K562 (cell line): ENCODE results near the gene TLL1. TPM values are rescaled to one million over a fixed set of nuclear protein-coding genes. Genes with fewer than 3 reads are reported as not detected.

Source experiments
- ATAC-seq: fragments of 200-7000 bp; cut with Tn5 transposase; 3 replicates; pipeline ENCODE4 v1.9.1; 2020; ENCODE audit warnings: moderate library complexity
- BruUV-seq: library from RNA; stranded (reverse); fragments of 400-500 nt; replicated peaks from 2 replicates; lab custom pipeline; 2021; lab: Mats Ljungman, UMichigan
- CTCF ChIA-PET: fragments of 300-600 bp; formaldehyde crosslinking; extraction: SDS; loops from one replicate; lab custom pipeline; 2021; ENCODE audit warnings: low intra/inter-chr PET ratio; lab: Yijun Ruan, JAX
- POLR2A ChIA-PET: fragments of 300-600, 350-650 bp; sonication (Branson Sonifier 250); formaldehyde crosslinking; extraction: SDS; loops from one replicate; lab custom pipeline; 2021; ENCODE audit warnings: antibody characterized with exemption, inconsistent platforms; lab: Yijun Ruan, JAX
- DNase-seq, 4 experiments: peaks; one replicate each; pipeline versions ENCODE4 v3.0.0 to v3.0.0-alpha.2; 2011 to 2018; ENCODE audit warnings: low spot score in 3 of 4, mixed read lengths in 3 of 4; ENCODE audit errors: extremely low read depth in 1 of 4
- FAIRE-seq: peaks from 2 replicates; lab custom pipeline; 2011; peaks lifted over from hg19 to GRCh38; lab: Jason Lieb, UNC
- H2AFZ ChIP-seq: 2 replicates; pipeline ENCODE4 v1.6.0; 2011; ENCODE audit warnings: low read depth, low read length, control low read depth, inconsistent platforms
- H3K27ac ChIP-seq: fragments of 200-600 bp; 3 replicates; pipeline ENCODE4 v1.8.0; 2011; ENCODE audit warnings: low read depth, mild to moderate bottlenecking, control low read depth, inconsistent platforms, low read length, moderate library complexity, mixed read lengths; ENCODE audit errors: extremely low read depth
- H3K27me3 ChIP-seq, 2 experiments: fragments of 300-600 bp in 1 of 2; 2 replicates in 1 of 2; 3 replicates in 1 of 2; pipeline versions ENCODE4 v1.6.0 to v1.8.0; 2011; ENCODE audit warnings: inconsistent platforms in 2 of 2, low read length in 2 of 2, mild to moderate bottlenecking in 1 of 2, mixed read lengths in 1 of 2, moderate library complexity in 1 of 2; ENCODE audit not compliant: control insufficient read depth in 2 of 2, insufficient read depth in 2 of 2
- H3K36me3 ChIP-seq: fragments of 300-600 bp; 3 replicates; pipeline ENCODE4 v1.8.0; 2011; ENCODE audit warnings: mild to moderate bottlenecking, low read length, inconsistent platforms; ENCODE audit not compliant: control insufficient read depth, insufficient read depth
- H3K4me1 ChIP-seq, 2 experiments: fragments of 200-600 bp in 1 of 2; replicated peaks in 1 of 2; 2 replicates in 1 of 2; 3 replicates in 1 of 2; pipeline versions ENCODE4 v1.5.1 to v1.8.0; 2011; ENCODE audit warnings: inconsistent platforms in 2 of 2, low read length in 2 of 2, mild to moderate bottlenecking in 1 of 2, mixed read lengths in 1 of 2, moderate library complexity in 1 of 2; ENCODE audit not compliant: control insufficient read depth in 2 of 2, insufficient read depth in 2 of 2
- H3K4me2 ChIP-seq: 2 replicates; pipeline ENCODE4 v1.6.1; 2011; ENCODE audit warnings: low read length, control low read depth, inconsistent platforms, mixed read lengths; ENCODE audit not compliant: insufficient read depth
- H3K4me3 ChIP-seq: fragments of 200-600 bp; sonication (generic), shearing (Covaris generic); 2 replicates; pipeline ENCODE4 v1.5.1; 2016; ENCODE audit warnings: control low read depth, inconsistent platforms
- H3K79me2 ChIP-seq: fragments of 200-600 bp; 3 replicates; pipeline ENCODE4 v1.8.0; 2011; ENCODE audit warnings: low read length, inconsistent platforms; ENCODE audit not compliant: control insufficient read depth, insufficient read depth
- H3K9ac ChIP-seq, 2 experiments: 2 replicates each; pipeline versions ENCODE4 v1.6.0 to v1.6.1; 2011; ENCODE audit warnings: low read depth in 2 of 2, low read length in 2 of 2, control low read depth in 1 of 2, inconsistent platforms in 1 of 2, mild to moderate bottlenecking in 1 of 2, mixed read lengths in 1 of 2; ENCODE audit not compliant: insufficient read depth in 1 of 2
- H3K9me1 ChIP-seq: one replicate; pipeline ENCODE4 v1.6.0; 2011; ENCODE audit warnings: inconsistent platforms, mild to moderate bottlenecking, low read length, moderate library complexity; ENCODE audit not compliant: control insufficient read depth, insufficient read depth
- H3K9me3 ChIP-seq: replicated peaks from 2 replicates; pipeline ENCODE4 v1.5.1; 2011; ENCODE audit warnings: low read depth, low read length, inconsistent platforms; ENCODE audit not compliant: control insufficient read depth, insufficient read depth
- H4K20me1 ChIP-seq: replicated peaks from 2 replicates; pipeline ENCODE4 v1.6.1; 2011; ENCODE audit warnings: low read length, inconsistent platforms, mixed read lengths; ENCODE audit not compliant: control insufficient read depth, insufficient read depth
- ARID1B ChIP-seq: fragments of 450-650 bp; IDR thresholded peaks from 2 replicates; pipeline ENCODE4 v1.6.1; 2016; ENCODE audit warnings: antibody characterized with exemption, mild to moderate bottlenecking, inconsistent platforms
- BRCA1 ChIP-seq, 2 experiments: fragments of 450-650 bp in 1 of 2; sonication (generic) in 1 of 2; formaldehyde crosslinking in 1 of 2; IDR thresholded peaks; 2 replicates each; pipeline versions ENCODE4 v1.5.0 to v1.6.1; 2017 to 2020; ENCODE audit warnings: mild to moderate bottlenecking in 1 of 2, missing genetic modification reagents in 1 of 2
- FOXJ3 ChIP-seq: sonication (generic); formaldehyde crosslinking; IDR thresholded peaks from 2 replicates; pipeline ENCODE4 v1.4.0; 2020; ENCODE audit warnings: mild to moderate bottlenecking, missing genetic modification reagents
- KDM1A ChIP-seq, 2 experiments: fragments of 450-650 bp; IDR thresholded peaks; 2 replicates each; pipeline ENCODE4 v1.6.1; 2016; ENCODE audit warnings: mild to moderate bottlenecking in 2 of 2
- SMARCE1 ChIP-seq: fragments of 450-650 bp; IDR thresholded peaks from 2 replicates; pipeline ENCODE4 v1.7.1; 2016; ENCODE audit warnings: mild to moderate bottlenecking
- SREBF2 ChIP-seq: sonication (generic); formaldehyde crosslinking; IDR thresholded peaks from 2 replicates; pipeline ENCODE4 v1.4.0; 2020; ENCODE audit warnings: mild to moderate bottlenecking, missing genetic modification reagents
- ZBTB17 ChIP-seq: fragments of 450-650 bp; formaldehyde crosslinking; IDR thresholded peaks from 2 replicates; pipeline ENCODE4 v1.4.0; 2020; ENCODE audit warnings: mild to moderate bottlenecking
- ZNF133 ChIP-seq: fragments of 250-450 bp; sonication (Bioruptor Pico); IDR thresholded peaks from 2 replicates; pipeline ENCODE4 v1.4.0; 2020; ENCODE audit warnings: mild to moderate bottlenecking
- ZNF551 ChIP-seq: fragments of 250-450 bp; sonication (Bioruptor Pico); IDR thresholded peaks from 2 replicates; pipeline ENCODE4 v1.5.0; 2021; ENCODE audit warnings: mild to moderate bottlenecking, moderate library complexity
- WGBS: fragments of 100-300 bp; shearing (Covaris generic); methylation state at CpG from one replicate; pipeline ENCODE4 v1.1.6; 2016; ENCODE audit warnings: low coverage, mixed read lengths; ENCODE audit not compliant: insufficient coverage; ENCODE audit errors: missing lambda C conversion rate; 5-methylcytosine and 5-hydroxymethylcytosine counted together
- in situ Hi-C: fragments of 300-500 bp; cut with MboI; formaldehyde crosslinking; loops from 4 replicates; pipeline ENCODE4 v1.15.0; 2018; ENCODE audit warnings: inconsistent platforms, mixed read lengths
- intact Hi-C: fragments of 100-400 bp; cut with micrococcal nuclease; formaldehyde crosslinking; loops from 2 replicates; pipeline ENCODE4 v1.14.2; 2022
- polyA plus RNA-seq, 8 experiments: library from polyadenylated mRNA; depleted of rRNA in 4 of 8; stranded (reverse) in 5 of 8; unstranded in 3 of 8; fragments of >200 nt; fragmentation: Nextera tagmentation in 2 of 8; fragmentation: Illumina TruSeq in 1 of 8; extraction: Ambion mirVana in 2 of 8; extraction: Trizol in 1 of 8; gene quantifications; 2 replicates each; pipeline versions ENCODE4 v1.2.1 to v1.2.3, GENCODE V29; 2011 to 2014; ENCODE audit warnings: inconsistent platforms in 1 of 8, missing spikeins in 1 of 8
- total RNA-seq, 7 experiments: library from RNA; depleted of rRNA in 6 of 7; stranded (reverse); fragments of >200 nt in 6 of 7; fragmentation: Illumina TruSeq in 2 of 7; extraction: Trizol in 2 of 7; gene quantifications; 2 replicates each; pipeline versions ENCODE4 v1.2.1 to v1.2.3, GENCODE V29; 2011 to 2021; ENCODE audit warnings: low replicate concordance in 1 of 7
- TF ChIP-seq, protein P1 (sequence below): fragments of 450-650 bp; formaldehyde crosslinking; IDR thresholded peaks from 2 replicates; pipeline ENCODE4 v1.4.0; 2020; ENCODE audit warnings: mild to moderate bottlenecking, moderate library complexity
- TF ChIP-seq, protein P2 (sequence below): sonication (generic); formaldehyde crosslinking; IDR thresholded peaks from 2 replicates; pipeline ENCODE4 v1.8.1; 2023; ENCODE audit warnings: mild to moderate bottlenecking, missing genetic modification reagents
- TF ChIP-seq, protein P3 (sequence below): sonication (generic); formaldehyde crosslinking; IDR thresholded peaks from 2 replicates; pipeline ENCODE4 v1.8.0; 2022; ENCODE audit warnings: missing genetic modification reagents, mild to moderate bottlenecking, borderline replicate concordance
- TF ChIP-seq, protein P4 (sequence below): fragments of 450-650 bp; IDR thresholded peaks from 2 replicates; pipeline ENCODE4 v1.6.1; 2017; ENCODE audit warnings: antibody characterized with exemption, mild to moderate bottlenecking

The TLL1 gene
- total and polyA plus RNA-seq, 9 of the 15 experiments (the other 6 are each of a cell fraction or from before 2014, with no cell fraction given) = not detected

DNA sequence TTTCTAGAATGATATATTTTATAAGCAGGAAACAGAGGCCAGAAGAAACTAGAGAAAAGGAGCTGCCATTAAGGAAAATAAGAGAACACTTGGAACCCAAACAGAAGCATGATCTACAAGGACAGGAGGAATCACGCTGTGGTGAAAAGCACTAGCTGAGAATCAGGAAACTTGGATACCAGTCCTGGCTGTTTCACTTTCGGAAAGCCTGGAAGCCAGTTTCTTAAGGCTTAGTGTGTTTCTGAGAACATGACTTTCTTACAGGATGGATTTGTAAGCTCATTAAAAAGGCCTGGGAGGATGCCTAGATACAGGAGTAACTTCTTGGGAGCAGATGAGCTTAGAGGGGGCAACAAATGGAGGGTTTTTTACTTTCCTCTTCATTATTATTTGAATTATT, 36.9 kb downstream of the TLL1 start (continued):
- TF ChIP-seq ARID1B = no peak
- TF ChIP-seq, protein P1, sequence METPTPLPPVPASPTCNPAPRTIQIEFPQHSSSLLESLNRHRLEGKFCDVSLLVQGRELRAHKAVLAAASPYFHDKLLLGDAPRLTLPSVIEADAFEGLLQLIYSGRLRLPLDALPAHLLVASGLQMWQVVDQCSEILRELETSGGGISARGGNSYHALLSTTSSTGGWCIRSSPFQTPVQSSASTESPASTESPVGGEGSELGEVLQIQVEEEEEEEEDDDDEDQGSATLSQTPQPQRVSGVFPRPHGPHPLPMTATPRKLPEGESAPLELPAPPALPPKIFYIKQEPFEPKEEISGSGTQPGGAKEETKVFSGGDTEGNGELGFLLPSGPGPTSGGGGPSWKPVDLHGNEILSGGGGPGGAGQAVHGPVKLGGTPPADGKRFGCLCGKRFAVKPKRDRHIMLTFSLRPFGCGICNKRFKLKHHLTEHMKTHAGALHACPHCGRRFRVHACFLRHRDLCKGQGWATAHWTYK = no peak
- TF ChIP-seq FOXJ3 (CRISPR knock-in tag) = no peak
- no peak for TF ChIP-seq ZBTB17 (CRISPR knock-in tag)
- TF ChIP-seq, protein P2, sequence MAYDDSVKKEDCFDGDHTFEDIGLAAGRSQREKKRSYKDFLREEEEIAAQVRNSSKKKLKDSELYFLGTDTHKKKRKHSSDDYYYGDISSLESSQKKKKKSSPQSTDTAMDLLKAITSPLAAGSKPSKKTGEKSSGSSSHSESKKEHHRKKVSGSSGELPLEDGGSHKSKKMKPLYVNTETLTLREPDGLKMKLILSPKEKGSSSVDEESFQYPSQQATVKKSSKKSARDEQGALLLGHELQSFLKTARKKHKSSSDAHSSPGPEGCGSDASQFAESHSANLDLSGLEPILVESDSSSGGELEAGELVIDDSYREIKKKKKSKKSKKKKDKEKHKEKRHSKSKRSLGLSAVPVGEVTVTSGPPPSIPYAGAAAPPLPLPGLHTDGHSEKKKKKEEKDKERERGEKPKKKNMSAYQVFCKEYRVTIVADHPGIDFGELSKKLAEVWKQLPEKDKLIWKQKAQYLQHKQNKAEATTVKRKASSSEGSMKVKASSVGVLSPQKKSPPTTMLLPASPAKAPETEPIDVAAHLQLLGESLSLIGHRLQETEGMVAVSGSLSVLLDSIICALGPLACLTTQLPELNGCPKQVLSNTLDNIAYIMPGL (CRISPR knock-in tag) = no peak
- TF ChIP-seq ZNF133 = no peak

DNA sequence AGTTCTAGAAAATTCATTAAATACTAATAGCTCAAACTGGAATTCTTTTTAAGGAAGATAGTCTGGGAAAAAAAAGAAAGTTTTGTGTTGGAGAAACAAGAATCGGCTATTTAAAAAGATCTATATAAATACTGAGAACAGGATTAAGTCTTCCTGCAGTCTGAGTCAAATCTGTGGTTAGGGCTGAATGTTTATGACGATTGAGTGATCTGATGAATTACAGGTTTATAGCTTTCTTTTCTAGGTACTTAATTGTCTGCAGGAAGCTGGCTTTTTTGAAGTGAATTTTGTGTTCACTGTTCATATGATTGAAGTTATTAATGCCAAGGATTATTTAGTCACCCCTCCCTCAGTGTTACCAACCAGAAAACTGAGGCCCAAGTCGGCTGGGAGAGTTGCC, 42.2 kb downstream of the TLL1 start:
- H3K79me2 ChIP-seq = no peaks in the 10 kb centered on the region
- FAIRE-seq (no peak), ATAC-seq (no peak), DNase-seq (no peak)
- no peaks in the 10 kb centered on the region for H3K9me1 ChIP-seq
- WGBS = 0% methylated on average over 3 of the region's 3 CpGs
- no peaks in the 10 kb centered on the region for H3K27me3 ChIP-seq
- H3K27ac ChIP-seq = no peak overlapping the region
- no peak overlapping the region for H3K4me3 ChIP-seq
- ChIA-PET POLR2A (no interaction called here), CTCF (no interaction called here)
- H3K9me3 ChIP-seq = no peaks in the 10 kb centered on the region
- H2AFZ ChIP-seq = no peak overlapping the region
- no peaks in the 10 kb centered on the region for H4K20me1 ChIP-seq
- H3K36me3 ChIP-seq = no peaks in the 10 kb centered on the region
- in situ Hi-C loops (no loop called here), intact Hi-C loops (no loop called here)
- BruUV-seq = no TSS peak
- H3K9ac ChIP-seq = no peak overlapping the region
- H3K4me2 ChIP-seq = no peak overlapping the region
- H3K4me1 ChIP-seq = no peaks in the 10 kb centered on the region
- TF ChIP-seq BRCA1 (IDR thresholded peaks at IDR 0.05) = no peak
- no peak for TF ChIP-seq BRCA1 (CRISPR knock-in tag; IDR thresholded peaks at IDR 0.05)
- TF ChIP-seq, protein P3, sequence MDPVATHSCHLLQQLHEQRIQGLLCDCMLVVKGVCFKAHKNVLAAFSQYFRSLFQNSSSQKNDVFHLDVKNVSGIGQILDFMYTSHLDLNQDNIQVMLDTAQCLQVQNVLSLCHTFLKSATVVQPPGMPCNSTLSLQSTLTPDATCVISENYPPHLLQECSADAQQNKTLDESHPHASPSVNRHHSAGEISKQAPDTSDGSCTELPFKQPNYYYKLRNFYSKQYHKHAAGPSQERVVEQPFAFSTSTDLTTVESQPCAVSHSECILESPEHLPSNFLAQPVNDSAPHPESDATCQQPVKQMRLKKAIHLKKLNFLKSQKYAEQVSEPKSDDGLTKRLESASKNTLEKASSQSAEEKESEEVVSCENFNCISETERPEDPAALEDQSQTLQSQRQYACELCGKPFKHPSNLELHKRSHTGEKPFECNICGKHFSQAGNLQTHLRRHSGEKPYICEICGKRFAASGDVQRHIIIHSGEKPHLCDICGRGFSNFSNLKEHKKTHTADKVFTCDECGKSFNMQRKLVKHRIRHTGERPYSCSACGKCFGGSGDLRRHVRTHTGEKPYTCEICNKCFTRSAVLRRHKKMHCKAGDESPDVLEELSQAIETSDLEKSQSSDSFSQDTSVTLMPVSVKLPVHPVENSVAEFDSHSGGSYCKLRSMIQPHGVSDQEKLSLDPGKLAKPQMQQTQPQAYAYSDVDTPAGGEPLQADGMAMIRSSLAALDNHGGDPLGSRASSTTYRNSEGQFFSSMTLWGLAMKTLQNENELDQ (CRISPR knock-in tag) = no peak
- no peak for TF ChIP-seq SREBF2
- no peak for TF ChIP-seq ZNF551
- no peak for TF ChIP-seq SMARCE1
- TF ChIP-seq, protein P4, sequence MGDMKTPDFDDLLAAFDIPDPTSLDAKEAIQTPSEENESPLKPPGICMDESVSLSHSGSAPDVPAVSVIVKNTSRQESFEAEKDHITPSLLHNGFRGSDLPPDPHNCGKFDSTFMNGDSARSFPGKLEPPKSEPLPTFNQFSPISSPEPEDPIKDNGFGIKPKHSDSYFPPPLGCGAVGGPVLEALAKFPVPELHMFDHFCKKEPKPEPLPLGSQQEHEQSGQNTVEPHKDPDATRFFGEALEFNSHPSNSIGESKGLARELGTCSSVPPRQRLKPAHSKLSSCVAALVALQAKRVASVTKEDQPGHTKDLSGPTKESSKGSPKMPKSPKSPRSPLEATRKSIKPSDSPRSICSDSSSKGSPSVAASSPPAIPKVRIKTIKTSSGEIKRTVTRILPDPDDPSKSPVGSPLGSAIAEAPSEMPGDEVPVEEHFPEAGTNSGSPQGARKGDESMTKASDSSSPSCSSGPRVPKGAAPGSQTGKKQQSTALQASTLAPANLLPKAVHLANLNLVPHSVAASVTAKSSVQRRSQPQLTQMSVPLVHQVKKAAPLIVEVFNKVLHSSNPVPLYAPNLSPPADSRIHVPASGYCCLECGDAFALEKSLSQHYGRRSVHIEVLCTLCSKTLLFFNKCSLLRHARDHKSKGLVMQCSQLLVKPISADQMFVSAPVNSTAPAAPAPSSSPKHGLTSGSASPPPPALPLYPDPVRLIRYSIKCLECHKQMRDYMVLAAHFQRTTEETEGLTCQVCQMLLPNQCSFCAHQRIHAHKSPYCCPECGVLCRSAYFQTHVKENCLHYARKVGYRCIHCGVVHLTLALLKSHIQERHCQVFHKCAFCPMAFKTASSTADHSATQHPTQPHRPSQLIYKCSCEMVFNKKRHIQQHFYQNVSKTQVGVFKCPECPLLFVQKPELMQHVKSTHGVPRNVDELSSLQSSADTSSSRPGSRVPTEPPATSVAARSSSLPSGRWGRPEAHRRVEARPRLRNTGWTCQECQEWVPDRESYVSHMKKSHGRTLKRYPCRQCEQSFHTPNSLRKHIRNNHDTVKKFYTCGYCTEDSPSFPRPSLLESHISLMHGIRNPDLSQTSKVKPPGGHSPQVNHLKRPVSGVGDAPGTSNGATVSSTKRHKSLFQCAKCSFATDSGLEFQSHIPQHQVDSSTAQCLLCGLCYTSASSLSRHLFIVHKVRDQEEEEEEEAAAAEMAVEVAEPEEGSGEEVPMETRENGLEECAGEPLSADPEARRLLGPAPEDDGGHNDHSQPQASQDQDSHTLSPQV = no peak
- TF ChIP-seq KDM1A (IDR thresholded peaks at IDR 0.05) = no peak
